K562 (cell line): ENCODE results near the gene ALDH3A2. TPM values are rescaled to one million over a fixed set of nuclear protein-coding genes. Genes with fewer than 3 reads are reported as not detected.

Experiments used
- ATAC-seq: fragments of 200-7000 bp; cut with Tn5 transposase; 3 replicates; pipeline ENCODE4 v1.9.1; 2020; ENCODE audit warnings: moderate library complexity
- BruUV-seq: library from RNA; stranded (reverse); fragments of 400-500 nt; replicated peaks from 2 replicates; lab custom pipeline; 2021; lab: Mats Ljungman, UMichigan
- CTCF ChIA-PET: fragments of 300-600 bp; formaldehyde crosslinking; extraction: SDS; loops from one replicate; lab custom pipeline; 2021; ENCODE audit warnings: low intra/inter-chr PET ratio; lab: Yijun Ruan, JAX
- POLR2A ChIA-PET: fragments of 300-600, 350-650 bp; sonication (Branson Sonifier 250); formaldehyde crosslinking; extraction: SDS; loops from one replicate; lab custom pipeline; 2021; ENCODE audit warnings: antibody characterized with exemption, inconsistent platforms; lab: Yijun Ruan, JAX
- DNase-seq, 4 experiments: peaks; one replicate each; pipeline versions ENCODE4 v3.0.0 to v3.0.0-alpha.2; 2011 to 2018; ENCODE audit warnings: low spot score in 3 of 4, mixed read lengths in 3 of 4; ENCODE audit errors: extremely low read depth in 1 of 4
- FAIRE-seq: peaks from 2 replicates; lab custom pipeline; 2011; peaks lifted over from hg19 to GRCh38; lab: Jason Lieb, UNC
- H2AFZ ChIP-seq: 2 replicates; pipeline ENCODE4 v1.6.0; 2011; ENCODE audit warnings: low read depth, low read length, control low read depth, inconsistent platforms
- H3K27ac ChIP-seq: fragments of 200-600 bp; 3 replicates; pipeline ENCODE4 v1.8.0; 2011; ENCODE audit warnings: low read depth, mild to moderate bottlenecking, control low read depth, inconsistent platforms, low read length, moderate library complexity, mixed read lengths; ENCODE audit errors: extremely low read depth
- H3K27me3 ChIP-seq, 2 experiments: fragments of 300-600 bp in 1 of 2; 2 replicates in 1 of 2; 3 replicates in 1 of 2; pipeline versions ENCODE4 v1.6.0 to v1.8.0; 2011; ENCODE audit warnings: inconsistent platforms in 2 of 2, low read length in 2 of 2, mild to moderate bottlenecking in 1 of 2, mixed read lengths in 1 of 2, moderate library complexity in 1 of 2; ENCODE audit not compliant: control insufficient read depth in 2 of 2, insufficient read depth in 2 of 2
- H3K36me3 ChIP-seq: fragments of 300-600 bp; 3 replicates; pipeline ENCODE4 v1.8.0; 2011; ENCODE audit warnings: mild to moderate bottlenecking, low read length, inconsistent platforms; ENCODE audit not compliant: control insufficient read depth, insufficient read depth
- H3K4me1 ChIP-seq, 2 experiments: fragments of 200-600 bp in 1 of 2; replicated peaks in 1 of 2; 2 replicates in 1 of 2; 3 replicates in 1 of 2; pipeline versions ENCODE4 v1.5.1 to v1.8.0; 2011; ENCODE audit warnings: inconsistent platforms in 2 of 2, low read length in 2 of 2, mild to moderate bottlenecking in 1 of 2, mixed read lengths in 1 of 2, moderate library complexity in 1 of 2; ENCODE audit not compliant: control insufficient read depth in 2 of 2, insufficient read depth in 2 of 2
- H3K4me2 ChIP-seq: 2 replicates; pipeline ENCODE4 v1.6.1; 2011; ENCODE audit warnings: low read length, control low read depth, inconsistent platforms, mixed read lengths; ENCODE audit not compliant: insufficient read depth
- H3K4me3 ChIP-seq: fragments of 200-600 bp; sonication (generic), shearing (Covaris generic); 2 replicates; pipeline ENCODE4 v1.5.1; 2016; ENCODE audit warnings: control low read depth, inconsistent platforms
- H3K79me2 ChIP-seq: fragments of 200-600 bp; 3 replicates; pipeline ENCODE4 v1.8.0; 2011; ENCODE audit warnings: low read length, inconsistent platforms; ENCODE audit not compliant: control insufficient read depth, insufficient read depth
- H3K9ac ChIP-seq, 2 experiments: 2 replicates each; pipeline versions ENCODE4 v1.6.0 to v1.6.1; 2011; ENCODE audit warnings: low read depth in 2 of 2, low read length in 2 of 2, control low read depth in 1 of 2, inconsistent platforms in 1 of 2, mild to moderate bottlenecking in 1 of 2, mixed read lengths in 1 of 2; ENCODE audit not compliant: insufficient read depth in 1 of 2
- H3K9me1 ChIP-seq: one replicate; pipeline ENCODE4 v1.6.0; 2011; ENCODE audit warnings: inconsistent platforms, mild to moderate bottlenecking, low read length, moderate library complexity; ENCODE audit not compliant: control insufficient read depth, insufficient read depth
- H3K9me3 ChIP-seq: replicated peaks from 2 replicates; pipeline ENCODE4 v1.5.1; 2011; ENCODE audit warnings: low read depth, low read length, inconsistent platforms; ENCODE audit not compliant: control insufficient read depth, insufficient read depth
- H4K20me1 ChIP-seq: replicated peaks from 2 replicates; pipeline ENCODE4 v1.6.1; 2011; ENCODE audit warnings: low read length, inconsistent platforms, mixed read lengths; ENCODE audit not compliant: control insufficient read depth, insufficient read depth
- ATF1 ChIP-seq, 2 experiments: fragments of 450-650 bp in 1 of 2; IDR thresholded peaks; 2 replicates each; pipeline ENCODE4 v1.6.1; 2016; ENCODE audit warnings: missing compliant biosample characterization in 1 of 2, missing genetic modification characterization in 1 of 2
- HOXB6 ChIP-seq: fragments of 250-450 bp; sonication (Bioruptor Pico); IDR thresholded peaks from 2 replicates; pipeline ENCODE4 v1.5.1; 2022; ENCODE audit warnings: mild to moderate bottlenecking, borderline replicate concordance
- MAZ ChIP-seq, 2 experiments: fragments of 450-650 bp in 1 of 2; sonication (generic) in 1 of 2; formaldehyde crosslinking; IDR thresholded peaks in 1 of 2; conservative IDR thresholded peaks in 1 of 2; 2 replicates each; pipeline versions ENCODE4 v1.4.0 to v1.5.0; 2020; ENCODE audit warnings: mild to moderate bottlenecking in 1 of 2, missing genetic modification reagents in 1 of 2
- MEIS2 ChIP-seq: fragments of 450-650 bp; IDR thresholded peaks from 2 replicates; pipeline ENCODE4 v1.6.1; 2014; ENCODE audit warnings: mild to moderate bottlenecking; ENCODE audit not compliant: partially characterized antibody
- NR3C1 ChIP-seq: sonication (generic); formaldehyde crosslinking; IDR thresholded peaks from 2 replicates; pipeline ENCODE4 v1.8.1; 2022; ENCODE audit warnings: missing genetic modification reagents
- PHF21A ChIP-seq: fragments of 450-650 bp; IDR thresholded peaks from 2 replicates; pipeline ENCODE4 v1.6.1; 2017; ENCODE audit warnings: low read depth, borderline replicate concordance
- RAD21 ChIP-seq, 2 experiments: fragments of 250-450 bp in 1 of 2; fragments of 450-650 bp in 1 of 2; sonication (Bioruptor Pico) in 1 of 2; formaldehyde crosslinking in 1 of 2; IDR thresholded peaks in 1 of 2; conservative IDR thresholded peaks in 1 of 2; 2 replicates each; pipeline versions ENCODE4 v1.4.0 to v1.8.0; 2020 to 2022; ENCODE audit warnings: mild to moderate bottlenecking in 2 of 2, moderate library complexity in 1 of 2
- REST ChIP-seq, 2 experiments: fragments of 450-650 bp; formaldehyde crosslinking in 1 of 2; IDR thresholded peaks; 2 replicates each; pipeline versions ENCODE4 v1.4.0 to v1.6.1; 2014 to 2020; ENCODE audit warnings: mild to moderate bottlenecking in 2 of 2, borderline replicate concordance in 1 of 2, low read depth in 1 of 2
- SPI1 ChIP-seq: IDR thresholded peaks from 2 replicates; pipeline ENCODE4 v1.6.1; 2011; ENCODE audit warnings: low read depth, low read length, control low read depth, borderline replicate concordance
- ZBTB9 ChIP-seq: fragments of 450-650 bp; formaldehyde crosslinking; IDR thresholded peaks from 2 replicates; pipeline ENCODE4 v1.4.0; 2020; ENCODE audit warnings: mild to moderate bottlenecking, moderate library complexity
- ZFX ChIP-seq: sonication (generic); formaldehyde crosslinking; IDR thresholded peaks from 2 replicates; pipeline ENCODE4 v1.8.0; 2022; ENCODE audit warnings: mild to moderate bottlenecking, missing genetic modification reagents, moderate library complexity
- WGBS: fragments of 100-300 bp; shearing (Covaris generic); methylation state at CpG from one replicate; pipeline ENCODE4 v1.1.6; 2016; ENCODE audit warnings: low coverage, mixed read lengths; ENCODE audit not compliant: insufficient coverage; ENCODE audit errors: missing lambda C conversion rate; 5-methylcytosine and 5-hydroxymethylcytosine counted together
- in situ Hi-C: fragments of 300-500 bp; cut with MboI; formaldehyde crosslinking; loops from 4 replicates; pipeline ENCODE4 v1.15.0; 2018; ENCODE audit warnings: inconsistent platforms, mixed read lengths
- intact Hi-C: fragments of 100-400 bp; cut with micrococcal nuclease; formaldehyde crosslinking; loops from 2 replicates; pipeline ENCODE4 v1.14.2; 2022
- polyA plus RNA-seq, 8 experiments: library from polyadenylated mRNA; depleted of rRNA in 4 of 8; stranded (reverse) in 5 of 8; unstranded in 3 of 8; fragments of >200 nt; fragmentation: Nextera tagmentation in 2 of 8; fragmentation: Illumina TruSeq in 1 of 8; extraction: Ambion mirVana in 2 of 8; extraction: Trizol in 1 of 8; gene quantifications; 2 replicates each; pipeline versions ENCODE4 v1.2.1 to v1.2.3, GENCODE V29; 2011 to 2014; ENCODE audit warnings: inconsistent platforms in 1 of 8, missing spikeins in 1 of 8
- total RNA-seq, 7 experiments: library from RNA; depleted of rRNA in 6 of 7; stranded (reverse); fragments of >200 nt in 6 of 7; fragmentation: Illumina TruSeq in 2 of 7; extraction: Trizol in 2 of 7; gene quantifications; 2 replicates each; pipeline versions ENCODE4 v1.2.1 to v1.2.3, GENCODE V29; 2011 to 2021; ENCODE audit warnings: low replicate concordance in 1 of 7

The ALDH3A2 gene
- total and polyA plus RNA-seq, 9 of the 15 experiments (the other 6 are each of a cell fraction or from before 2014, with no cell fraction given): 0.01 to 0.78 (median 0.12) TPM; not detected in 5

GRCh38 chr17:19672009-19672750 lies 23.6 kb downstream of the ALDH3A2 start:
- POLR2A ChIA-PET: interaction anchor here (0.6 kb wide), 1 partner anchor 142 kb away, joined by 6 read pairs; no protein-coding TSS in a partner anchor
- TF ChIP-seq SPI1 (0 out of 2 replicates have a peak, but pooled peaks have one; percentile 3), ZBTB9 (CRISPR knock-in tag) (no peak), MEIS2 (no peak), REST (IDR thresholded peaks at IDR 0.05; ENCODE audit: borderline replicate concordance) (peak; percentile 6; the same call in 1 of the 2 replicates), REST (CRISPR knock-in tag; IDR thresholded peaks at IDR 0.05; ENCODE audit: low read depth) (no peak), MAZ (CRISPR knock-in tag; conservative IDR thresholded peaks at IDR 0.05 in 1 of 2, IDR thresholded peaks at IDR 0.05 in 1 of 2) (no peak), RAD21 (CRISPR knock-in tag; conservative IDR thresholded peaks at IDR 0.05 in 1 of 2, IDR thresholded peaks at IDR 0.05 in 1 of 2) (peak; percentile 17 to 40; a peak in 1 of 4 replicates), PHF21A (no peak), NR3C1 (no peak), ATF1 (CRISPR knock-in tag; IDR thresholded peaks at IDR 0.05) (no peak), ATF1 (tag; IDR thresholded peaks at IDR 0.05) (no peak), ZFX (CRISPR knock-in tag) (no peak), HOXB6 (CRISPR knock-in tag) (no peak)

More at GRCh38 chr17:19672009-19672750, 23.6 kb downstream of the ALDH3A2 start:
- no peak for FAIRE-seq
- intact Hi-C loops (loop anchor here (10.0 kb wide), 1 partner anchor 157 kb away; no protein-coding TSS in a partner anchor), in situ Hi-C loops (no loop called here)
- Histone ChIP-seq H4K20me1 (no peaks in the 10 kb centered on the region), H3K9me3 (no peaks in the 10 kb centered on the region), H2AFZ (no peak overlapping the region), H3K27me3 (no peaks in the 10 kb centered on the region), H3K4me2 (no peak overlapping the region), H3K27ac (no peak overlapping the region), H3K4me1 (no peaks in the 10 kb centered on the region), H3K79me2 (no peaks in the 10 kb centered on the region), H3K36me3 (no peaks in the 10 kb centered on the region), H3K9me1 (no peaks in the 10 kb centered on the region), H3K9ac (no peak overlapping the region), H3K4me3 (no peak overlapping the region)
- CTCF ChIA-PET: no interaction called here
- no TSS peak for BruUV-seq
- ATAC-seq: no peak
- no peak for DNase-seq
- 0% methylated on average over 5 of the region's 5 CpGs for WGBS
